NCI-H524 treated with DMSO at 0.1 percent for 48 hours (cell line): ENCODE results near the gene PAFAH1B2.

ENCODE experiments used
- DNase-seq: peaks from one replicate; lab custom pipeline; 2025; lab: John Stamatoyannopoulos, UW

Gene PAFAH1B2

DNA sequence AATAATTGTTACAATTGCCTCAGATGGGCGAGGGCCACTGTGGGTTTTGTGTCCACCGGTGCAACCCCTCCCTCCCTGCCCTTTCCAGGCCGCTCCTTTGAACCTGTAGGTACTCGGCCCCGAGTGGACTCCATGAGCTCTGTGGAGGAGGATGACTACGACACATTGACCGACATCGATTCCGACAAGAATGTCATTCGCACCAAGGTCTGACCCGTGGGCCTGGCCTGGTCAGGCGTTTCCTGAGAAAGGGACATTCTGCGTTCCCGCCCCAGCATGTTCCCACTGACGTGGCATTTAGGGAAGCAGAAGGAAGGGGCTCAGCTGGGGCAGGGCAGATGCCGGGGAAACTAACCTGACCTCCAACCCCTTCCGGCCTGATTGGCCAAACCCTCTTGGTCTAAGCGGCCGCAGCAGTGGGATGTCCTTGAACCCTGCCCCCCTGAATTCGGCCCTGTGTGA is 44.6 kb downstream of the PAFAH1B2 start:
- no peak for DNase-seq

DNA sequence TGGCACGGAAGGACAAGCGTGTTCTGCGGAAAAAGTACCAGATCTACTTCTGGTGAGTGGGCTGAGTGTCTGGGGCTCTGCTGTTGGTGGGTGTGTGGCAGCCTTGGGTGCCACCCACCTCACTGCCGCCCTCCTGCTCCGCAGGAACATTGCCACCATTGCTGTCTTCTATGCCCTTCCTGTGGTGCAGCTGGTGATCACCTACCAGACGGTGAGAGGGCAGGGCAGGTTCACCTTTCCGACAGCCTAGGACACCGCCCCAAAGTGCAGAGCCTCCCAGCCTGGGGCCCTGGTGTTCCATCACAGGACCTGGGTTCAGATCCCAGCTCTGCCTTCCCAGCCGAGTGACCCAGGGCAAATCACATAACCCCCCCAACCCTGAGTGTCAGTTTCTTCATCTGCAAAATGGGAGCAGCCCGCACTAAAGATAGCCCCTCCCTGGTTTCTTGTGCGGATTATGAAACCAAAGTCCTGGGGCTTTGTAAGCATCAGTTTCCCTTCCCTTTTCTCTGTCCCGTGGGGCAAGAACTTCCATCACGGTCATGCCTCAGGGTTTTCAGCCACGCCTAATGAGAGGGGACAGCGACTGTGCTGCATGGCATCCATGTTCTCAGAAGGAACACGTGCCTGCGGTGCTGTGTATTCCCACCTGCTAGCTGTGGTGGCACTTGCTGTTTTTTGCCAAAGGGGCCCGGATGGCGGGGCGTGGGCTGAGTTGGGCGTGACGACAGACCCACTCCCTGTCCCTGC is 45.3 kb downstream of the PAFAH1B2 start:
- no peak for DNase-seq

DNA sequence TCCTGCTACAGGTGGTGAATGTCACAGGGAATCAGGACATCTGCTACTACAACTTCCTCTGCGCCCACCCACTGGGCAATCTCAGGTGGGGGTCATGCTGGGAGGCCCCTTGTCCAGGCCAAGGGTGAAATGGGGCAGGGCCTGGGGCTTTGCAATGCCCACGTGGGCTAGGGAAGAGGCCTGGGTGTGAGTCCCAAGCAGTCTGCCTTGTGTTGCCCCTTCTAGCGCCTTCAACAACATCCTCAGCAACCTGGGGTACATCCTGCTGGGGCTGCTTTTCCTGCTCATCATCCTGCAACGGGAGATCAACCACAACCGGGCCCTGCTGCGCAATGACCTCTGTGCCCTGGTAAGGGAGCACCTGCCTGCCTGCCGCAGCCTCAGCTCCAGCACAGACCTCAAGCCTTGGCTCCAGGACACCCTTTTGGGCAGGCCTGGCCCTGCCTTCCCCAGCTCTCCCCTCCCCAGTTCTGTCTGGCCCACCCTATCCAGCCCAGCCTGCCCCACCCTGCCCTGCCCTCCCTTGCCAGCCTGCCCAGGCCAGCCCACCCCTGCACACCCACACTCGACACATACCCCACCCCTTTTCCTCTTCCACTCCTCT is 46.0 kb downstream of the PAFAH1B2 start:
- no peak for DNase-seq

- no peak for DNase-seq
Observed at GRCh38 chr11:117191680-117192400, 47.8 kb downstream of the PAFAH1B2 start.

GRCh38 chr11:117192401-117192875 is 48.4 kb downstream of the PAFAH1B2 start:
- DNase-seq: no peak

GRCh38 chr11:117193130-117194020 is 49.3 kb downstream of the PAFAH1B2 start:
- no peak for DNase-seq

DNA sequence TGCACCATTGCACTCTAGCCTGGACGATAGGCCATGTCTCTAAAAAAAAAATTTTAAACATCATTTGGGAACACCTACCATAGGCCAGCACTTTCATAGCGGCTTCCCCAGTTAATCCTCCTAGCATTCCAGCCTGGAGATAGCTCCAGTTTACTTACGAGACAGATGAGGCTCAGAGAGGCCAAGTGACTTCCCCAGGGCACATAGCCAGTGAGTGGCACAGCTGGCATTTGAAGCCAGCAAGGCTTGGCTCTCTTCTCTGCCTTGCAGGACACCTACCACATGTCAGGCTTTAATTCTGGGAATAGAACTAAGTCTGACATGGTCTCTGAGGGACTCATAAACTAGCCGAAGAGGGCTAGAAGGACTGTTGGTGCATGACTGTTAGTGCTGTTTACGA is 50.2 kb downstream of the PAFAH1B2 start:
- no peak for DNase-seq

DNA sequence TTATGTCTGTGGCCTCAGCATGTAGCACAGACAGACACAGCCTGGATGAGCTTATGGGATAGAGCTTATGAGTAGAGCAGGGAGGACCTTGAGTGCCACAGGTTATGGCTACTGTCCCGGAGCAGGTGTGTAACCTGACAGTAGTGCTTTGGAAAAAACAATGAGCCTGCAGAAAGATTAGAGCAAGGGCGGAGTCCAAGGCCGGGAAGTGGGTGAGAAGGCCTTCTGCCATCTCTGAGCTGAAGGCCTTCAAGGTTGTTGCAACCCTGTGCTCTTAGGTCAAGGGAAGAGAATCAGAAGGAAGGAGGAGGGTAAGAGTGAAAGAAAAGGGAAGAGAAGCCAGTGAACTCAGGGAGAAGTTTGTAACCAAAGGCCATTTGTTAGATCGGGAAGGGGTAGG is 51.2 kb downstream of the PAFAH1B2 start:
- no peak for DNase-seq

DNA sequence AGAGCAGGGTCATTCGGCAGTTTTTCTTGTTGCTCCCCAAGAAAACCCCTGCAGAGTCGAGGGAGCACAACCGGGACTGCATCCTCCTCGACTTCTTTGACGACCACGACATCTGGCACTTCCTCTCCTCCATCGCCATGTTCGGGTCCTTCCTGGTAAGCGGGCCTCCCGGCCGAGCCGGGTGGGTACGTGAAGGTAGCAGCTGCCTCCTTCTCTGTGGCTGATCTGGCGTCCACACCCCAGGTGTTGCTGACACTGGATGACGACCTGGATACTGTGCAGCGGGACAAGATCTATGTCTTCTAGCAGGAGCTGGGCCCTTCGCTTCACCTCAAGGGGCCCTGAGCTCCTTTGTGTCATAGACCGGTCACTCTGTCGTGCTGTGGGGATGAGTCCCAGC is 51.7 kb downstream of the PAFAH1B2 start:
- no peak for DNase-seq

DNA sequence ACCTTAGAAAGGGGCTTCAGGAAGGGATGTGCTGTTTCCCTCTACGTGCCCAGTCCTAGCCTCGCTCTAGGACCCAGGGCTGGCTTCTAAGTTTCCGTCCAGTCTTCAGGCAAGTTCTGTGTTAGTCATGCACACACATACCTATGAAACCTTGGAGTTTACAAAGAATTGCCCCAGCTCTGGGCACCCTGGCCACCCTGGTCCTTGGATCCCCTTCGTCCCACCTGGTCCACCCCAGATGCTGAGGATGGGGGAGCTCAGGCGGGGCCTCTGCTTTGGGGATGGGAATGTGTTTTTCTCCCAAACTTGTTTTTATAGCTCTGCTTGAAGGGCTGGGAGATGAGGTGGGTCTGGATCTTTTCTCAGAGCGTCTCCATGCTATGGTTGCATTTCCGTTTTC is 52.9 kb downstream of the PAFAH1B2 start:
- DNase-seq: no peak

DNA sequence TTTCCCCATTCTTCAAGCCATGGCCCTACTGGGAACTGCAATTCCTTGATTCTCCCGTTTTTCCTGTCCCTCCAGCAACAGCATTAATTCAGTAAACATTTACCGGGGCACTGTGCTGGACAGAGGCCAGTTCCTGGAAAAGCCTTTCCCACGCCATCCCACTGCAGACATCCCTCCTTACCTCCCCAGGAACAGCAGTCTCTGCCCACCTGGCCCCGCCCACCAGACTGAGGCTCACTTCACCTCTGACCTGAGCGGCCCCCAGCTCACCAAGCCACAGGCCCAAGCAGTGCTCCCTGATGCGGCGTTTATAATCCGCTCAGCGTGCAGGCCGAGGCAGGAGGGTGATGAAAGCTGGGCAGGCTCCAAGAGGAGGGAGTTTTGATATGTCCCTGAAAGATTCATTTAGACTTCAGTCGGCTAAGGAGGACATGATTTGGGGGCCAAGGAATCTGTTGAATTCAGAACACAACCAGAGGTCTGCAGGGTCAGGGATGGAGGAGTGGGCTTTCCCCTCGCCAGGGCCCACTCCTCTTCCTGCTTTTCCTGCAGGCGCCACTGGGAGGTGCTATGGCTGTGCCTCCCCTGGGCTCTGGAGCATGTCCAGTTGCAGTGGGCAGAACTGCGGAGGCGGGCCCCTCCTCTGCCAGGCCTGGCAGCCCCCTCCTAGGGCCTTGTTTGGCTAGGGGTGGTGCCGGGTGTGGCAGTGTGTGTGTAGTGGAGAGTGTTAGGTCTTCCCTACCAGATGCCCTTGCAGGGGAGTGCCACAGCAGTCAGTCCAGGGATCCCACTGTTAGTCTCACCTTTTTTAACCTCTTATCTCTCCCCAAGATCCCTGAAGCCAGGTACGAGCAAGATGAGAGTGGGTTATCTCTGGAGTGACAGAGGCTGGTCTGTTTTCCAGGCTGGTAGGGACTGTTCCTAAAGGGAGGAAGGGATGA is 53.7 kb downstream of the PAFAH1B2 start:
- no peak for DNase-seq

DNA sequence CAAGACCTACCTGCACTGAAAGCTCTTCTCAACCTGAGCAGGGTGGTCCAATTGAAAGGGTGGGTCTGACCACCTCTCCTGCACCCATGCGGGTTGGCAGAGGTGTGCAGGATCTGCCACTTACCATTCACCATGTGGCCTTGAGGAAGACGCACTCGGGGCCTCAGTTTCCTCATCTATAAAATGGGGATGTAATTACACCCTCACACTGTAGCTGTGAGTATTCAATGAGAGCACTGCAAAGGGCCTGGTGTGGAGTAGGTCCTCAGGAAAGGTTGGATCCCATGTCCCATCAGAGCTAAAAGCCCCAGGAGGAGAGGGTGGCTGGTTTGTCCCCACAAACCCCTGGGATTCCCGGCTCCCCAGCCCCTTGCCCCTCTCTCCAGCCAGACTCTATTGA is 54.5 kb downstream of the PAFAH1B2 start:
- DNase-seq: no peak

DNA sequence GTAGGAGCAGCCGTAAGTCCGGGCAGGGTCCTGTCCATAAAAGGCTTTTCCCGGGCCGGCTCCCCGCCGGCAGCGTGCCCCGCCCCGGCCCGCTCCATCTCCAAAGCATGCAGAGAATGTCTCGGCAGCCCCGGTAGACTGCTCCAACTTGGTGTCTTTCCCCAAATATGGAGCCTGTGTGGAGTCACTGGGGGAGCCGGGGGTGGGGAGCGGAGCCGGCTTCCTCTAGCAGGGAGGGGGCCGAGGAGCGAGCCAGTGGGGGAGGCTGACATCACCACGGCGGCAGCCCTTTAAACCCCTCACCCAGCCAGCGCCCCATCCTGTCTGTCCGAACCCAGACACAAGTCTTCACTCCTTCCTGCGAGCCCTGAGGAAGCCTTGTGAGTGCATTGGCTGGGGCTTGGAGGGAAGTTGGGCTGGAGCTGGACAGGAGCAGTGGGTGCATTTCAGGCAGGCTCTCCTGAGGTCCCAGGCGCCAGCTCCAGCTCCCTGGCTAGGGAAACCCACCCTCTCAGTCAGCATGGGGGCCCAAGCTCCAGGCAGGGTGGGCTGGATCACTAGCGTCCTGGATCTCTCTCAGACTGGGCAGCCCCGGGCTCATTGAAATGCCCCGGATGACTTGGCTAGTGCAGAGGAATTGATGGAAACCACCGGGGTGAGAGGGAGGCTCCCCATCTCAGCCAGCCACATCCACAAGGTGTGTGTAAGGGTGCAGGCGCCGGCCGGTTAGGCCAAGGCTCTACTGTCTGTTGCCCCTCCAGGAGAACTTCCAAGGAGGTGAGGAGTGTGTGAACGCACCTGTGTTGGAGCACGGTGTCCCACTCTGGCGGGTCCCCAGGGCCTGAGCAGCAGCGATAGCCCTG is 55.2 kb downstream of the PAFAH1B2 start, which contains the start of gene TAGLN:
Gene TAGLN (plus strand): TSS at position 318 of the 863 bp plus-strand sequence. CDS start 3,644 bp downstream, outside the sequence.
- DNase-seq: no peak

- no peak for DNase-seq
Observed at GRCh38 chr11:117199916-117200812, 56.1 kb downstream of the PAFAH1B2 start.

DNA sequence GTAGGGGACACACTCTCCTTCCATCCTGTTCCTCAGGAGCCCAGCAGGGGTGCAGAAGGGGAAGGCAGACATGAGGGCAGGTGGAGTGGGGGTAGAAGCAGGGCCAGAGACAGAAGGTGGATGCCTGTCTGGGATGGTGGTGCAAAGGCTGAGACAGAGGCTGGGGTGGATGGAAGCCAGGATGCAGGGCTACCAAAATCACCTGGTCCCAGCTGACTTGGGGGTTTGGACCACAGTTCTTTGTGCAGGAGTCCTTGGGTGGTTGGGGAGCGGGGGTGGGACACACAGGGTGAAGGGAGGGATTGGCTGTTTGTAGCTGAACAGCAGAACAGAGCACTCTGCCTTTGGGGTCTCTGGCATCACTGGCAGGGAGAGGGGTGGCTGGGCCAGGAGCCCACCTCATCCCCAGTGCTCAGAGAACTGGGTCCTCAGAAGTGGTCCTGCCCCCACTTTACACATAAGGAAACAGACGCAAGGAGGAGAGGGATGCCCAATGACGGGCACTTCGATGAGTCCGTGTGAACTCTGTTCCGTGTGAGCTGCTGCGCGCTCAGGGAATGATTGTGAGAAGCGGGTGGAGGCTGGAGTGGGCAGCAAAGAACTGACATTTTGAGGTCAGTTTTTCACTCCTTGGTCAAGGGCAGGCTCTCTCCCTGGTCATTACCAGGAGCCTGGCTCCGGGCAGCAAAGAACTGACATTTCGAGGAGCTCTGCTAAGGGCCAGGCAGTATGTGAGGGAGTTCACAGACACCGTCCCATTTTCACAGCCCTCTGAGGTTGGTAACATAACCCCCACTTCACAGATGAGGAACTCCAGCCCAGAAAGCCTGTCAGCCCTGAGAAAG is 56.9 kb downstream of the PAFAH1B2 start:
- no peak for DNase-seq

DNA sequence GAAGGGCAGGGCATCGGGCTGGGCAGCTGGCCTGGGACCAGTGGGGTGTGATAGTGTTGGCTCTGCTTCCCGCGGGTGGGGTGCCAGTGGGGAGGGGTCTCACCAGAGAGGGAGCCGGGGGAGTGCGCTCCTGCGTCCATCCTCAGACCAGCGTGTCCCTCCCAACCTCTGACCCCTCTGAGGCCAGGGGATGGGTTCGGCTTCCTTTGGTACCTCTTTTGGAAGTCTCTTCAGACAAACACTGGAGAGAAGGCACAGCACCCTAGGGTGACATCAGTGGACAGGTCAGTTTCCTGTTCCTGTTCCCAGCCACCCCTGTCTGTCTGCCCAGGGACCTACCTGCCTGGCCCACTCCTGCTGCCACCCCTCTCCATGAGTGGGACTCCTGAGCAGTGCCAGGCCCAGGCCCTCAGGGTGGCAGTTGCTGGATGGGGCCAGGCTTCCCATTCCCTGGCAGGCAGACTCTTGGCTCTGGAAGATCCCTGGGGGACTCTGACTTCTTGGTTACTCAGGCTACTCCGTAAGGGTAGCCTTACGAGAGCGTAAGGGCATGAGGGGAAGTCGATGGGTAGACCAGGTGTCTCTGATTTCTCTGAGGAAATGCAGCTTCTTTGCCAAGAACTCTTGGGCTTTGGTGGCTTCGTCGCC is 57.7 kb downstream of the PAFAH1B2 start:
- no peak for DNase-seq
